GM11168 (cell line): Measurements from ENCODE around the gene FBXO11.

Experiments used
- in situ Hi-C: fragments of 300-500 bp; cut with MboI; formaldehyde crosslinking; loops from one replicate; pipeline ENCODE4 v1.12.0; 2022; ENCODE audit warnings: low sequenced_read_pairs; ENCODE audit not compliant: unreplicated experiment

FBXO11 gene

GRCh38 chr2:47801118-47801517, 105.2 kb downstream of the FBXO11 start:
- in situ Hi-C loops = no loop called here

DNA sequence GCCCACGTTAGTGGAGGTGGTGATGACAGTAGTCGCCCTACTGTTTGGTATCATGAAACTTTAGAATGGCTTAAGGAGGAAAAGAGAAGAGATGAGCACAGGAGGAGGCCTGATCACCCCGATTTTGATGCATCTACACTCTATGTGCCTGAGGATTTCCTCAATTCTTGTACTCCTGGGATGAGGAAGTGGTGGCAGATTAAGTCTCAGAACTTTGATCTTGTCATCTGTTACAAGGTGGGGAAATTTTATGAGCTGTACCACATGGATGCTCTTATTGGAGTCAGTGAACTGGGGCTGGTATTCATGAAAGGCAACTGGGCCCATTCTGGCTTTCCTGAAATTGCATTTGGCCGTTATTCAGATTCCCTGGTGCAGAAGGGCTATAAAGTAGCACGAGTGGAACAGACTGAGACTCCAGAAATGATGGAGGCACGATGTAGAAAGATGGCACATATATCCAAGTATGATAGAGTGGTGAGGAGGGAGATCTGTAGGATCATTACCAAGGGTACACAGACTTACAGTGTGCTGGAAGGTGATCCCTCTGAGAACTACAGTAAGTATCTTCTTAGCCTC, 107.2 kb downstream of the FBXO11 start:
- in situ Hi-C loops = no loop called here

DNA sequence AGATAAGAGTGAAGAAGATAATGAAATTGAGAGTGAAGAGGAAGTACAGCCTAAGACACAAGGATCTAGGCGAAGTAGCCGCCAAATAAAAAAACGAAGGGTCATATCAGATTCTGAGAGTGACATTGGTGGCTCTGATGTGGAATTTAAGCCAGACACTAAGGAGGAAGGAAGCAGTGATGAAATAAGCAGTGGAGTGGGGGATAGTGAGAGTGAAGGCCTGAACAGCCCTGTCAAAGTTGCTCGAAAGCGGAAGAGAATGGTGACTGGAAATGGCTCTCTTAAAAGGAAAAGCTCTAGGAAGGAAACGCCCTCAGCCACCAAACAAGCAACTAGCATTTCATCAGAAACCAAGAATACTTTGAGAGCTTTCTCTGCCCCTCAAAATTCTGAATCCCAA, 107.7 kb downstream of the FBXO11 start:
- in situ Hi-C loops = no loop called here

- in situ Hi-C loops = no loop called here
Observed at GRCh38 chr2:47796090-47796697, 110.1 kb downstream of the FBXO11 start.

DNA sequence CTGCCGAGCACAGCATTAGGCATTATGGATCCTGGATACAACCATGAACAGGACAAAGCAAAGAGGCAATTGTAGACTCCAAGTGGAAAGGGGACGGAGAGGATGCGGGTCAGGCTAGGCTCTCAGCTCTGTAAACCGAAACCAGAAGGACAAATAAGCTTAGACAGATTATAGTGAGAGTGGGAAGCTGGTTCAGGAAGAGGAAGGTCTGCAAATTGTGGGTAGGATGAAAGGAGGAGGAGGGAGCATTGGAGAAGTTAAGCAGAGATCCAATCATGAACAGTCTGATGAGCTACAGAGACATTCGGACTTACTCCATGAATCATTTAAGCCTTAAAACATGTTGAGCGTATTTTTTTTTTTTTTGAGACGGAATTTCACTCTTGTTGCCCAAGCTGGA, 120.3 kb downstream of the FBXO11 start:
- in situ Hi-C loops = no loop called here

DNA sequence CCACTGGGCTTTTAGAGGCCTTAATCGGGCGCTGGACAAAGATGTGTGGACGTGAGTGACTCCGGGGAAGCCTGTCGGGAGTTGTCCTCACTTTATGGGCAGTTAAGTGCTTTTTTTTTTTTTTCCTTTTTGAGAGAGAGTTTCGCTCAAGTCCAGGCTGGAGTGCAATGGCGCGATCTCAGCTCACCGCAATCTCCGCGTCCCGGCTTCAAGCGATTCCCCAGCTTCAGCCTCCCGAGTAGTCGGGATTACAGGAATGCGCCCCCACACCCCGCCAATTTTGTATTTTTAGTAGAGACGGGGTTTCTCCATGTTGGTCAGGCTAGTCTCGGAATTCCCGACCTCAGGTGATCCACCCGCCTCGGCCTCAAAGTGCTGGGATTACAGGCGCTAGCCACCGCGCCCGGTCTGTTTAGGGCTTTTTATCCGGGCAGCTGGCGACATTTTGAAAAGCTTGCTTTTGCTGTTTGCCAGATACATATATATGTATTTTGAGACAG, 121.9 kb downstream of the FBXO11 start:
- in situ Hi-C loops = no loop called here

GRCh38 chr2:47783486-47784351, 122.6 kb downstream of the FBXO11 start:
- in situ Hi-C loops = no loop called here

GRCh38 chr2:47782671-47783485, 123.4 kb downstream of the FBXO11 start, which contains the start of gene MSH6:
TSS of gene MSH6 (plus strand) at chr2:47783145. CDS start at chr2:47783234, 89 bp downstream.
- in situ Hi-C loops = no loop called here

- in situ Hi-C loops = no loop called here
Observed at GRCh38 chr2:47782381-47782670, 124.0 kb downstream of the FBXO11 start.

DNA sequence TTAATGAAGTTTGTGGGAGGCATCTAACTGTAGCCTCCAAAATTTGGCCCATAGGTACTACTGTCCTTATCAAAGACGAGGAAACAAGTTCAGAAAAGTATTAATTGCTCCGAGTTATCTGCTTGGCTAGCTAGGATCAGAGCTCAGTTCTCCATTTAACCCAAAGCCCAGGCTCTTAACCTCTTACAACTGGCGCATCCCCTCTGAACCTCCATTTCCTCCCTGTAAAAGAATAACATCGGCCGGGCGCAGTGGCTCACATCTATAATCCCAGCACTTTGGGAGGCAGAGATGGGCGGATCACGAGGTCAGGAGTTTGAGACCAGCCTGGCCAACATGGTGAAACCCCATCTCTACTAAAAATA, 126.9 kb downstream of the FBXO11 start:
- in situ Hi-C loops = loop anchor here (10.0 kb wide), 1 partner anchor 265 kb away; no protein-coding TSS in a partner anchor

GRCh38 chr2:47778698-47779425, 127.4 kb downstream of the FBXO11 start:
- in situ Hi-C loops = loop anchor here (10.0 kb wide), 1 partner anchor 264 kb away; no protein-coding TSS in a partner anchor

- in situ Hi-C loops = loop anchor here (10.0 kb wide), 1 partner anchor 263 kb away; no protein-coding TSS in a partner anchor
Observed at GRCh38 chr2:47777277-47777937, 128.9 kb downstream of the FBXO11 start.

DNA sequence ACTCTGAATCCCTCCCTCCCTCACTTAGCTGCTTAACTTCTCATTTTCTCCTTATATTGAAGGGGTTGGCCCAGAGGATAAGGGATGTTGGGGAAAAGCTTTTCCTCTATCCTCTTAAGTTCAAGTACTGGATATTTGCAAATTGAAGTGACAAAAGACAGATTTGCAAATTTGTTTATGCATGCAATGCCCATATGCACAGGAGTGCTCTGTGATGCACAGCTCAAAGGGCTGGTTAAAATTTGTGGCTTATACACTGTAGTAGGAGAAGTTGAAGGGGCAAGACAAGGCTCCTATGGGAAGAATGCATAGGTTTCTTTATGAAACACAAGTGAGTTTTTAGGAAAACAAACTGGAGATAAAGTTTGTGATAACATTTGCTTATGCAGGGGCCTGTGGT, 131.7 kb downstream of the FBXO11 start:
- in situ Hi-C loops = loop anchor here (10.0 kb wide), 1 partner anchor 260 kb away; no protein-coding TSS in a partner anchor

GRCh38 chr2:47772343-47772742, 134.0 kb downstream of the FBXO11 start:
- in situ Hi-C loops = loop anchor here (10.0 kb wide), 1 partner anchor 258 kb away; no protein-coding TSS in a partner anchor

- in situ Hi-C loops = loop anchor here (10.0 kb wide), 1 partner anchor 256 kb away; no protein-coding TSS in a partner anchor
Observed at GRCh38 chr2:47771211-47771610, 135.1 kb downstream of the FBXO11 start.

DNA sequence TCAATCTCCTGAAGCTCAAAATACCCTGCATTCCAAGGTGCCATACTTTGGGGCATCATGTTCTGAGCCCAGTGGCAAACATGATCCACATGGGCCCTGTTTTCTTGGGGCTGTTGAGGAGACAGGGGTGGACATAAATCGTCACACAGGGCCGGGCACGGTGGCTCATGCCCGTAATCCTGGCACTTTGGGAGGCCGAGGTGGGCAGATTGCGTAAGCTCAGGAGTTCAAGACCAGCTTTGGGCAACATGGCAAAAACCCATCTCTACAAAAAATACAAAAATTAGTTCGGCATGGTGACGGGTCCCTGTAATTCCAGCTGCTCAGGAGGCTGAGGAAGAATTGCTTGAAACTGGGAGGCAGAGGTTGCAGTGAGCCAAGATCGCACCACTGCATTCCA, 137.0 kb downstream of the FBXO11 start:
- in situ Hi-C loops = loop anchor here (10.0 kb wide), 1 partner anchor 115 kb away; no protein-coding TSS in a partner anchor

DNA sequence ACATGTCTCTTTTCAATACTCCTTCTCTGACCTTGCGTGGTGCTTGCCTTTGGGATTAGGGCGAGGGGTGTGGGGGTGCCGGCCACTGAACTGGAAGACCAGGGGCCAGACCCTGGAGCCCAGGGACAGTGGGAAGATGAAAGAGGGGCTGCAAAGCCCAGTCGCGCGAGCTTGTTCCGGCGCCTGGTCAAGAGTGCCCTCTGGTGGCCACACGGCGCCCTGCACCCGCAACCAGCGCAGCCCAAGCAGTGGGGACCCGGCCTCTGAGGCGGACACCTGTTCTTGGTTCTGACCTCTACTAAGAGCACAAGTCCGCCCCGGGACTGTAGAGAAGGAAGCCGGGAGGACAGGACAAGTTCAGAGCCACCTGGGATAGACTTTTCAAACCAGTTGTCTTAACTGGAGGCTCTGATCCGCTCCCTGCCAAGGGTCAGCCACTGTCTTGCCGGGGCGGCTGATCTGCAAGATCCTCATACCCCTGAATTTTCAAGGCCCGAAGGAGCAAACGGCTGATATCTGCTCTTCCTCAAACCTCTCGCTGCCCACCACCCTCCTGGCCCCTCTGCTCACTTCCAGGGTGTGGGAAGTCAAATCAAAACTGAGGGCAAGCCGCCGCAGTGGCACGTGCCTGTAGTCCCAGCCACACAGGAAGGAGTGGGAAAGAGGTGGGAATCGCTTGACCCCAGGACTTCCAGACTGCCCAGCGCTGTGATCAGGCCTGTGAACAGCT, 138.3 kb downstream of the FBXO11 start:
- in situ Hi-C loops = loop anchor here (10.0 kb wide), 1 partner anchor 113 kb away; no protein-coding TSS in a partner anchor

- in situ Hi-C loops = loop anchor here (10.0 kb wide), 1 partner anchor 113 kb away; no protein-coding TSS in a partner anchor
Observed at GRCh38 chr2:47767497-47767844, 138.8 kb downstream of the FBXO11 start.
